Measurements from ENCODE around the gene XRCC4. TPM values are rescaled to one million over a fixed set of nuclear protein-coding genes. Genes with fewer than 3 reads are reported as not detected.

The XRCC4 gene
- total RNA-seq, 1 donor from 2014 or later: 9.0 TPM

DNA sequence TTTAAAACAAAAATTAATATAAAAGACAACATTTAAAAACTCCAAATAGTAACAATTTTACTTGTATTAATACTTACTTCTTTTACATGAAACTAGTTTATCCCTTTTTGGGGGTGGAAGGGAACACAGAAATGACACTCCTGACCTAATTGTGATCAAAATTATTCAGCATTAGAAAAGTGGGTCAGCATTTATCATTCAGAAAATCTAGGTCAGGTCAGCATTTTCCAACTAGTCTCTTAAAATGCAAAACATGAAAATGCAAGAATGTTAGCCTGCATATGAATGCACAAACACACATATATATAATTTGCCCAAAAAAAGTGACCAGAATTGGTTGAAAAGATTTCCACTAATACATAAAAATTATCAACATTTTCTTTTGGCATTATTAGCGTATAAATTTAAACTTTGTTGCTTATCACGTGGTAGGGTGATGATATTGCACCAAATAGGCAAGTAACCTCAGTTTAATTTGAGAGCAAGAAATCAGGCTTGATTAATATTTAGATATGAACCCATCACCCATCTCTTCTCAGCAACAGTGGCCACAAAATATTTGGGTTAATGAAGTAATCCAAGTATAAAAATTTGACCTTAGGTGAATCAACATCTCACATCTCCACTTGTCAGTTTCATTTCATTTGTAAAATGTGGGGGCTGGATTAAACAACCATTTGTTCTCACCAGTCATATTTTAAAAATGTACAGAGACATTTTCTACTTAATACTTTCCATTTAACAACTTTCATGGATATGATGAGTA lies 5.9 kb upstream of the XRCC4 start:
- no peak for DNase-seq

DNA sequence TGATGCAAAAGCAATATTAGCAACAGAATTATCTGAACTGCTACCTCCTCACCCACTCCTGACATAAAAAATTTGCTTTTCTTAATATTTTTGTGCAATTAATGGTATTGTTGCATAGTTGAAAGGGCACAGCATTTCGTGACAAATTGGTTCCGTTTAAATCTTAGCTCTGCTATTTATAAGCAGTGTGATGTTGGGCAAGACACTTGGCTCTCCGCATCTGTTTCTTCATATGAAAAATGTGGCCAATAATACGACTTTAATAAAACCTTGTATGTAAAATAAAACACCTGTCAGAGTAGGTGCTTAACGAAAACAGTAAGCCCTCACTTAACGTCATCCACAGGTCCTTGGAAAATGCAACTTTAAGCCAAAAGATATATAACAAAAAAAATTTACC lies 4.4 kb upstream of the XRCC4 start:
- DNase-seq: no peak

DNA sequence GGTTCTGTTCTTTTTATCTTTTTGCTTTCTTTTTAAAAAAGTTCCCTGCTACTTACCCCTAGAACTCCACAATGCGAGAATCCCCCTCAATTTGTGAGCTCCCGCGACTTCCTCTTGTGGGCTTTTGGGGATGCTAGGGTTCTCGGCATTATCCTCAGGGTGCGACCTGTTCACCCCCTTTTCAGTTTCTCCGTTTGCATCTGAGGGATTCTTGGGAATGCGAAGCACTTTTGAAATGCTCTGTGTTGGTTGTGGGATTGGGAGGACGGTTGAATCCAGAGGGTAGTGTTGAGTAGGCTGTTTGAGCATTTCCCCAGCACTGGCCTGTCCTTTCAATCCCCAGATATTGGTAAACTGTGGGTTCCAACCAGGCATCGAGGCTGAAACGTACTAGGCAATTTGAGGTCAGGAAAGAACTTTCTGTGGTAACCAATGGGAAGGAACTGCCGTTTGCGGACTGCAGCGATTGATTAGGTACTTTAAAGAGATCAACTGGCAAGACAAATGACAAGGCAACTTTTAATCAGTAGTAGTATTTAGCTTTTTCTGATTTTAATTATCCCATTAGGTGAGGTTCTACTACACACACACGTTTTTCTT lies 415 bp downstream of the XRCC4 start:
- DNase-seq: no peak

DNA sequence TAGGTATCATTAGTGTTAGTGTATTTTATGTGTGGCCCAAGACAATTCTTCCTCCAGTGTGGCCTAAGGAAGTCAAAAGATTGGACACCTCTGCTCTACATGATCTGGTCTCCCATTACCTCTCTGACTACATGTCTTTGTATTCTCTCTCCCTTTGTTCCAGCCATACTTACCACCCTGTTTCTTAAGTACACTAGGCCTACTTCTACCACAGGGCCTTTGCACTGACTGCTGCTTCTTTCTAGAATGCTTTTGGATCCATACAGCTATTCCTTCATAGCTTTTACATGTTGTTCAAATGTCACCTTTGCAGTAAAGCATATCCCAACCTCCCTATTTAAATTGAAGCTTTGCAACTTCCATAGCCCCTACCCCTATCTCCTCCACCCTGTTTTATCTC lies 5.4 kb downstream of the XRCC4 start:
- no peak for DNase-seq

GRCh38 chr5:83084336-83084735 lies 7.0 kb downstream of the XRCC4 start:
- DNase-seq: no peak

DNA sequence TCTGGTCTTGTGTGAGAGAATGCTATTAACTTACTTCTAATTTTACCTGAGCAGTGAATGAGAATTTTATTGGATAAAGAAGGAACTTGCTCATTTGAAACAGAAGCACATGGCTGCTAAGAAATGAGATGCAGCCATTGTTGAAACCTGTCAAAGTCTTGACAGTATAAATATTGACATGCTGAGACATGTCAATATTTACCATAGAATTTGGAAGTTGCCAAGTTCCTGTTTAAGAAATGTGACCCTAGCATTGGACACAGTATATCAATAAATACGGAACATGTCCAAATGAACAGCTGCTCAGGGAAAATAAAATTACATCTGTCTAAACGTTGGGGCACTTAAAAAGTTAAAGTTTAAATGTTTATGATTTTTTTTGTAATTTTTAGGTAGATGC lies 7.8 kb downstream of the XRCC4 start:
- no peak for DNase-seq

DNA sequence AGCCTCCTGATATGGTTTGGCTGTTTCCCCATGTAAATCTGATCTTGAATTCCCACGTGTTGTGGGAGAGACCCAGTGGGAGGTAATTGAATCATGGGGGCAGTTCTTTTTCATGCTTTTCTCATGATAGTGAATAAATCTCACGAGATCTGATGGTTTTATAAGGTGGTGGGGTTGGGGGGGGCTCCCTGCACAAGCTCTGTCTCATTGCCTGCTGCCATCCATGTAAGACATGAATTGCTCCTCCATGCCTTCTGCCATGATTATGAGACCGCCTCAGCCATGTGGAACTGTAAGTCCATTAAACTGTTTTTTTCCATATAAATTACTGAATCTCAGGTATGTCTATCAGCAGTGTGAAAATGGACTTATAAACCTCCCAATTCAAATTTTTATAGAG lies 12.8 kb downstream of the XRCC4 start:
- no peak for DNase-seq

GRCh38 chr5:83092619-83093018 lies 15.3 kb downstream of the XRCC4 start:
- DNase-seq: no peak

GRCh38 chr5:83093692-83094091 lies 16.3 kb downstream of the XRCC4 start:
- DNase-seq: no peak

- DNase-seq: no peak
Measured at GRCh38 chr5:83095163-83095956, 18.0 kb downstream of the XRCC4 start.

DNA sequence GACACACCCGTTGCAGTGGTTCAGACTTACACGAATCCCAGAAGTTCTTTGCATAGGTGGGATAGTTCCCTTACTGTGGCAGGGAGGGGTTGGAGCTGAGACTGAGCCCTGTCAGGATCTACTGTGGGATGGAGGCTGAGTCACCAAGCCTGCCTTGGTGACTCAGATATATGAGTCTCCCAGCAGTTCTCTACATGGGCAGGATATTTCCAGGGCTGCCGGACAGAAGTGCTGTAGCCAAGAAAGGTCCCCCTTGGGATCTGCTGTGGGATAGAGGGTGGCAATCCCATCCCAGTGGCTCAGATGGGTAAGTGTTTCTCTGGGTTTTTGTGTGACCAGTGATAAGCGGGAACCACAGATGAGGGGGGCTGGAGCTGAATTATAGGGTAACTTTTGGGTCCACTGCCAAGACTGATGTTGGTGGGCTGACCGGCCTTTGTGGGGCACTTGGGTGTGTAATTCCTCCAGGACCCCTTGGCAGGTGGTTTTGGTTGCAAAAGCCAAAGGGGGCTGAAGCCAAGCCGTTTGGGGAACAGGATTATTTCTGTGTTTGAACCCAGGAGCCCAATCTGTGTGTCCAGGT lies 18.7 kb downstream of the XRCC4 start:
- no peak for DNase-seq

GRCh38 chr5:83096660-83097339 lies 19.5 kb downstream of the XRCC4 start:
- DNase-seq: no peak

GRCh38 chr5:83097689-83098231 lies 20.4 kb downstream of the XRCC4 start:
- no peak for DNase-seq

DNA sequence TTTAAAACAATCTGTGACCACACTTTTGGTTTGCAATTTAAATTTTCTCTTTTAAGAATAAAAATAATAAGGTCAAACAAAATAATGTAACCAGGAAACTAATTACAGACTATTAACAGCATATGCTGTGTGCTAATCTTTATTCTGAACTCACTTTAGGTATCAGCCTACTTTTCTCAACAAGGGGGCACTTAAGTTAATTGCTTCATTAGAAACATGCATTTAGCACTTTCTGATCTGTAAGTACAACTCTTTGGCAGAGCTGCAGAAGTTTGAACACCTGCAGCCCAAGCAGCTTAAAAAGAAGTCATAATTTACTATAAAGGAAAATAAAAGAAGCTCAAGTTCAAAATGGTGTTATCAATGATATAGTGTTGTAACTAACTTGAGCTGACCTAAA lies 21.7 kb downstream of the XRCC4 start:
- DNase-seq: no peak

DNA sequence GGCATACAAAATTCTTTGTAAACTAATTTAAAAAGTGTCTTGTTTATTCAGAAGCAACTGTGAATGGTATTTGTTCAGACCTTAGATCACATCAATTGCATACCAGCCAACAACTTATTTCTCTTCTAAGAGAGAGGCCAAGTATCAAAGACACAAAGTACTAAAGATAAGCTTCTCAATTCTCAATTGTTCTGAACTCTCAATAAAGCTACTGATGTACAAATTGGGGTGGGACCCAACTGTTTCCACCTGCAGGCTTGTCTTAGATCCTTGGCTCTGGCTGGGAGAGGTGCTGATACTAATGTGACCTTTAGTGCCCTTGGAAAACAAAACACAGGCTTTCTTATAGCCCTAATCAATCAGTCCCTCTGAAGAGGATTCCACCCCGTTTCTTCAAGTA lies 22.1 kb downstream of the XRCC4 start:
- no peak for DNase-seq

DNA sequence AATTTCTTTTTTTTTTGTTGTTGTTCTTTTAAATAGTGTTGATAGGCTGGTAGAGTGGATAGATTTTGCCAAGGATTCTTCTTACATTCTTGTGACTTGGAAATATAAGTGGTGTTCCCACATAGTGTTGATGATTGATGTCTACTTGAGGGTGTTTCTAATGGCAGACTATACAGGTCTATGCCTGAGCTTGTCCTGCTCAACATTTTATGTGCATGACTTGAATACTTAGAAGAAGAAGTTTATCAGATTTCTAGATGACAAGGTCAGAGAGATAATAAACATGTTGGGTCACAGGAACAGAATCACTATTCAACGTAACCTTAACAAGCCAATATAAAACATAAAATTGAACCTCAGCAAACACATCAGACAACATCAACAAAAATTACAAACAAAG lies 24.2 kb downstream of the XRCC4 start:
- no peak for DNase-seq

DNA sequence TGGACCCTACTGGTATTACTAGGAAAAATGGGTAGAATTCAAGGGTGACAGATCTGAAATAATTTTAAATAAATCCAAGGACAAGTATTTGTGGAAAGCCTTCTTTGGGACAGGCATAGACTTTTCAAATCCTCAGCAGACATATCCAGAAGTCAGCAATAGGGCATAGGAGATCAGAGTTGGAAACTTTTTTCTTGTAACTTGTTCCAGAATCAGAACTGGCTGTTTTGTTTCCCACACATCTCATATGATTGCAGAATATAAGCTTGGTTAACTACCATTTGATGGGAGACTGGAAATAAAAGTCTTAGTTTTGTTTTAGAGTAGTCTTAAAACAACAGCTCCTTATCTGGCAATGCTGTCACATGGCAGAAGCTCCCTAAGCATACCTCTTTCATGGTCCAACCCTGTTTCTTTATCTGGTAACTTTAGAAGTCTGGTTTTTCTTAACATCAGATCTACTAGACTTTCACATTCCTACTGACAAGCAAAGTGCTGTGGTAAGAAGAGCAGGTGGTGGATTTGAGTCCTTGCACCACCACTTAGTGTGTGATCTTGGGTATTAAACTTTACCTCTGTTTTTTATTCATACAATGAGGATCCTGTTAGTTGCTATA lies 25.1 kb downstream of the XRCC4 start:
- no peak for DNase-seq

- no peak for DNase-seq
Measured at GRCh38 chr5:83104021-83104420, 26.7 kb downstream of the XRCC4 start.

DNA sequence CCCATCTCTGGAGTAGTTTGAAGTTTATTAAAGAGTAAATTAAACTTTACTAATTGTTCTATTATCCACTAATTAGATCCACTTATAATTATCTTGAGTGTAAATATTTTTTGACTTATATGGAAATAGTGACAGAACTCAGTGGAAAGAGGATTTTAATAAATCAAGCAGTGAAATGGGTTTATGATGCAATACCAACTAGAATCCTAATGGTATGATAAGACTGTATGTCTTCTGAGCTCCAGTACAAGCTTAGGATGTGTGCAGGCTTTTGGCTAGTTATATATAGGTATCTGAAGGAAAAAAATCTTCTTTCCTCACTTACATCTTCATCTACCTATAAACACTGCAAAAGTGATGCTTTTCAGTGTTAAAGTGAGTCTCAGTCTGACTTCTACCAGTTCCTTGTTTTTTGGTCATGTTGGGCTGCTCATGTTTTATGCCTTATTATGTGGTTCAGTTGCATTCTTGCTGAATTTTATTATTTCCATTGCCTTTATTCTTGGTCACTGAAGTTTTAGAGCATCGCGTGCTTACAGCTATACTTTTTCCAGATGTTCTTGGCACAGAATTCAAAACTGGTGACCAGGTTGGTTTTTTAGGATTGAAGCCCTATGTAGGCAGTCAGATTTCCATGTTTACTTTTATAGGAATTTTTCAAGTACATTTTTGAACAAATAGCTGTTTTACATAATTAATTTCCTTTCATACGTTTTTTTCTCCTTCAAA lies 30.5 kb downstream of the XRCC4 start:
- DNase-seq: no peak

GRCh38 chr5:83109380-83109779 lies 32.0 kb downstream of the XRCC4 start:
- DNase-seq: no peak

DNA sequence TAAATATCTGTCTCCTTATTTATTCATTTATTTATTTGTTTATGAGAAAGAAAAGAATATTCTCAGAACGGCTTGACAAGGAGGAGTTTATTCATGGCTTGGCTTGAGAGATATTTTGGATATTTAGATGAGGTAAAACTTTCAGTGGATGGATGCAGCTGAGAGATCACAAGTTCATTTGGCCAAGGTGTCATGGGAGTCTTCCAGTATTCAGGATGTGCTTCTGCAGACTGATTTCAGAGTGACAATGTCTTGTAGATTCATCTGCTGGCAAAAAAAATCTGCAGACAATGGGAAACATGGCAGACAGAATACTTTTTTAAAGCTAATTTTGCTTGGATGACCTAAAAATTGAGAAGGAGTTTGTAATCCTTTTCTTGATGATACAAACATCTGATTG lies 38.5 kb downstream of the XRCC4 start:
- DNase-seq: no peak

All from skin of body (tissue), 2 donors.